Panc1 (cell line): Measurements from ENCODE around the gene NACAD. TPM values are rescaled to one million over a fixed set of nuclear protein-coding genes. Genes with fewer than 3 reads are reported as not detected.

Experiments used
- ATAC-seq: fragments of 200-7000 bp; cut with Tn5 transposase; 2 replicates; pipeline ENCODE4 v1.9.1; 2020; ENCODE audit warnings: mild to moderate bottlenecking, moderate library complexity
- BruUV-seq: library from RNA; stranded (reverse); fragments of 400-500 nt; replicated peaks from 2 replicates; lab custom pipeline; 2021; lab: Mats Ljungman, UMichigan
- CTCF ChIA-PET: fragments of 300-600 bp; sonication (Branson Sonifier 250); formaldehyde crosslinking; loops from one replicate; lab custom pipeline; 2022; ENCODE audit warnings: antibody characterized with exemption; lab: Charles Lee
- POLR2A ChIA-PET: fragments of 300-600 bp; sonication (Branson Sonifier 250); formaldehyde crosslinking; loops from one replicate; lab custom pipeline; 2022; ENCODE audit warnings: antibody characterized with exemption; lab: Charles Lee
- DNase-seq: peaks from one replicate; pipeline ENCODE4 v3.0.0-alpha.2; 2010; ENCODE audit warnings: low read depth, low spot score
- H3K27ac ChIP-seq: 2 replicates; pipeline ENCODE4 v1.5.1; 2011; ENCODE audit warnings: mild to moderate bottlenecking, low read length, inconsistent platforms
- H3K27me3 ChIP-seq: fragments of 200-500 bp; sonication (Bioruptor generic); 2 replicates; pipeline ENCODE4 v1.6.0; 2014; ENCODE audit warnings: low read length, inconsistent platforms; ENCODE audit not compliant: control insufficient read depth, insufficient read depth
- H3K36me3 ChIP-seq: fragments of 200-500 bp; sonication (Bioruptor generic); 2 replicates; pipeline ENCODE4 v1.5.1; 2014; ENCODE audit warnings: inconsistent platforms, mild to moderate bottlenecking, low read length, moderate library complexity; ENCODE audit not compliant: control insufficient read depth, insufficient read depth
- H3K4me1 ChIP-seq: 2 replicates; pipeline ENCODE4 v1.5.1; 2011; ENCODE audit warnings: inconsistent platforms, mild to moderate bottlenecking, low read length, moderate library complexity; ENCODE audit not compliant: control insufficient read depth, insufficient read depth
- H3K4me3 ChIP-seq, 2 experiments: 2 replicates each; pipeline ENCODE4 v1.5.1; 2011 to 2012; ENCODE audit warnings: low read depth in 2 of 2, low read length in 2 of 2, mild to moderate bottlenecking in 2 of 2, inconsistent platforms in 1 of 2, moderate library complexity in 1 of 2
- H3K9me3 ChIP-seq: fragments of 200-500 bp; sonication (Bioruptor generic); 2 replicates; pipeline ENCODE4 v1.5.1; 2014; ENCODE audit warnings: low read depth, mild to moderate bottlenecking, inconsistent platforms, low read length, moderate library complexity; ENCODE audit not compliant: control insufficient read depth, insufficient read depth
- POLR2AphosphoS5 ChIP-seq: IDR thresholded peaks from 2 replicates; pipeline ENCODE4 v1.6.1; 2012; ENCODE audit warnings: mild to moderate bottlenecking, low read depth, low read length, moderate library complexity
- SIN3A ChIP-seq: IDR thresholded peaks from 2 replicates; pipeline ENCODE4 v1.6.1; 2012; ENCODE audit warnings: low read depth, mild to moderate bottlenecking, low read length, moderate library complexity, borderline replicate concordance; ENCODE audit not compliant: insufficient read depth
- TCF7L2 ChIP-seq: IDR thresholded peaks from 2 replicates; pipeline ENCODE4 v1.6.1; 2011; ENCODE audit warnings: mild to moderate bottlenecking, low read depth, low read length, inconsistent platforms
- in situ Hi-C: cut with HindIII; loops from 2 replicates; pipeline ENCODE4 v1.10.0; 2016; ENCODE audit warnings: low sequenced_read_pairs, low pct_unique_long_range_greater_than_20kb
- intact Hi-C: fragments of 100-400 bp; cut with micrococcal nuclease; formaldehyde crosslinking; loops from one replicate; pipeline ENCODE4 v1.10.0; 2022; ENCODE audit not compliant: unreplicated experiment
- total RNA-seq: library from RNA; stranded (reverse); gene quantifications from one replicate; pipeline ENCODE4 v1.2.1, GENCODE V29; 2021; ENCODE audit not compliant: unreplicated experiment
- TF ChIP-seq, protein P1 (sequence below): fragments of 450-650 bp; IDR thresholded peaks from 2 replicates; pipeline ENCODE4 v1.5.1; 2017; ENCODE audit warnings: mild to moderate bottlenecking
- TF ChIP-seq, protein P2 (sequence below), 2 experiments: IDR thresholded peaks; 2 replicates each; pipeline ENCODE4 v1.6.1; 2011 to 2012; ENCODE audit warnings: low read depth in 2 of 2, control low read depth in 1 of 2, low read length in 1 of 2, mild to moderate bottlenecking in 1 of 2, moderate library complexity in 1 of 2; ENCODE audit not compliant: insufficient read depth in 1 of 2

Gene NACAD
- total RNA-seq, 1 experiment from 2014 or later = 5.3 TPM

DNA sequence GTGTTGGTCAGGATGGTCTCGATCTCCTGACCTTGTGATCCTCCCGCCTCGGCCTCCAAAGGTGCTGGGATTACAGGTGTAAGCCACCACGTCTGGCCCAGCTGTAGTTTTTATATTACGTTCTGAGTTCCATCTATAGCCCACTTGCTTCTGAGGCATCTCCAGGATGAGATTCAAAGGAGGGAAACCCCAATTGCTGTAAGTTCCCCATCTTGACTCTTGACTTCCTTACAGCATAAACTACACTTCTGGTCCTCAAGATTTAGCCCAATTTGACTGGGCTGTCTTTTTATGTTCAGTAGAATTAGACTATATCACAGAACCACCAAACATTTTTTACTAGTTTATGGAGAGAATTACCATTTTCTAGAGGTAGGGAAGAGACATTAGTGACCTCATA, 44.4 kb downstream of the NACAD start:
- Histone ChIP-seq H3K9me3 (no peaks in the 10 kb centered on the region), H3K4me1 (no peaks in the 10 kb centered on the region), H3K4me3 (no peak overlapping the region), H3K36me3 (peaks cover 5% of the 10 kb centered on the region; the same call in 1 of the 2 replicates), H3K27me3 (no peaks in the 10 kb centered on the region), H3K27ac (no peak overlapping the region)
- TF ChIP-seq SIN3A = no peak
- TF ChIP-seq, protein P1, sequence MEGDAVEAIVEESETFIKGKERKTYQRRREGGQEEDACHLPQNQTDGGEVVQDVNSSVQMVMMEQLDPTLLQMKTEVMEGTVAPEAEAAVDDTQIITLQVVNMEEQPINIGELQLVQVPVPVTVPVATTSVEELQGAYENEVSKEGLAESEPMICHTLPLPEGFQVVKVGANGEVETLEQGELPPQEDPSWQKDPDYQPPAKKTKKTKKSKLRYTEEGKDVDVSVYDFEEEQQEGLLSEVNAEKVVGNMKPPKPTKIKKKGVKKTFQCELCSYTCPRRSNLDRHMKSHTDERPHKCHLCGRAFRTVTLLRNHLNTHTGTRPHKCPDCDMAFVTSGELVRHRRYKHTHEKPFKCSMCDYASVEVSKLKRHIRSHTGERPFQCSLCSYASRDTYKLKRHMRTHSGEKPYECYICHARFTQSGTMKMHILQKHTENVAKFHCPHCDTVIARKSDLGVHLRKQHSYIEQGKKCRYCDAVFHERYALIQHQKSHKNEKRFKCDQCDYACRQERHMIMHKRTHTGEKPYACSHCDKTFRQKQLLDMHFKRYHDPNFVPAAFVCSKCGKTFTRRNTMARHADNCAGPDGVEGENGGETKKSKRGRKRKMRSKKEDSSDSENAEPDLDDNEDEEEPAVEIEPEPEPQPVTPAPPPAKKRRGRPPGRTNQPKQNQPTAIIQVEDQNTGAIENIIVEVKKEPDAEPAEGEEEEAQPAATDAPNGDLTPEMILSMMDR = no peak
- TF ChIP-seq POLR2AphosphoS5 = no peak
- TF ChIP-seq, protein P2, sequence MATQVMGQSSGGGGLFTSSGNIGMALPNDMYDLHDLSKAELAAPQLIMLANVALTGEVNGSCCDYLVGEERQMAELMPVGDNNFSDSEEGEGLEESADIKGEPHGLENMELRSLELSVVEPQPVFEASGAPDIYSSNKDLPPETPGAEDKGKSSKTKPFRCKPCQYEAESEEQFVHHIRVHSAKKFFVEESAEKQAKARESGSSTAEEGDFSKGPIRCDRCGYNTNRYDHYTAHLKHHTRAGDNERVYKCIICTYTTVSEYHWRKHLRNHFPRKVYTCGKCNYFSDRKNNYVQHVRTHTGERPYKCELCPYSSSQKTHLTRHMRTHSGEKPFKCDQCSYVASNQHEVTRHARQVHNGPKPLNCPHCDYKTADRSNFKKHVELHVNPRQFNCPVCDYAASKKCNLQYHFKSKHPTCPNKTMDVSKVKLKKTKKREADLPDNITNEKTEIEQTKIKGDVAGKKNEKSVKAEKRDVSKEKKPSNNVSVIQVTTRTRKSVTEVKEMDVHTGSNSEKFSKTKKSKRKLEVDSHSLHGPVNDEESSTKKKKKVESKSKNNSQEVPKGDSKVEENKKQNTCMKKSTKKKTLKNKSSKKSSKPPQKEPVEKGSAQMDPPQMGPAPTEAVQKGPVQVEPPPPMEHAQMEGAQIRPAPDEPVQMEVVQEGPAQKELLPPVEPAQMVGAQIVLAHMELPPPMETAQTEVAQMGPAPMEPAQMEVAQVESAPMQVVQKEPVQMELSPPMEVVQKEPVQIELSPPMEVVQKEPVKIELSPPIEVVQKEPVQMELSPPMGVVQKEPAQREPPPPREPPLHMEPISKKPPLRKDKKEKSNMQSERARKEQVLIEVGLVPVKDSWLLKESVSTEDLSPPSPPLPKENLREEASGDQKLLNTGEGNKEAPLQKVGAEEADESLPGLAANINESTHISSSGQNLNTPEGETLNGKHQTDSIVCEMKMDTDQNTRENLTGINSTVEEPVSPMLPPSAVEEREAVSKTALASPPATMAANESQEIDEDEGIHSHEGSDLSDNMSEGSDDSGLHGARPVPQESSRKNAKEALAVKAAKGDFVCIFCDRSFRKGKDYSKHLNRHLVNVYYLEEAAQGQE (IDR thresholded peaks at IDR 0.05; ENCODE audit: insufficient read depth in 1 of 2, low read depth in 2 of 2, low read length in 1 of 2) = no peak
- TF ChIP-seq TCF7L2 = no peak
- POLR2A ChIA-PET = no interaction called here
- CTCF ChIA-PET = no interaction called here
- intact Hi-C loops (no loop called here), in situ Hi-C loops (no loop called here)
- BruUV-seq = no TSS peak
- DNase-seq (no peak), ATAC-seq (no peak)

DNA sequence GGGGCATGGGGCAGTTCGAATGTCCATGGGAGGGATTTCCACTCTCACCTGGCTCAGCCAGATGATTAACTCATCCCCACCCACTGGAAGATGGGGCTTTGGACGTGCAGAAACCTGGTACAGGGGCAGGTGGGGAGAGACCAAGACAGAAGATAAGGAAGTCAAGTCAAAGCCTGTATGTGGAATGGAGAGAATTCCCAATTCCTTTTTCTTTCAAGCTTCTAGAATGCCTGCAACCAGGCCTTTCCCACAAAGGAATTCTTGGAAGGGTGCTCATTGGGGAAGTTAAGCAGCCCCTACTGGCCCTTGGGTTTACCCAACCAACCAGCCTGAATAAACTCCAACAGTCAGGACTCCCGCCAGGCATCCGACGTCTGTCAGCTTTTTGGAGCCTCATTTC, 49.7 kb downstream of the NACAD start:
- Histone ChIP-seq H3K4me3 (no peak overlapping the region), H3K4me1 (no peaks in the 10 kb centered on the region), H3K9me3 (no peaks in the 10 kb centered on the region), H3K27me3 (no peaks in the 10 kb centered on the region), H3K36me3 (peaks cover 6% of the 10 kb centered on the region; the same call in 1 of the 2 replicates), H3K27ac (no peak overlapping the region)
- DNase-seq = no peak
- ChIA-PET POLR2A (no interaction called here), CTCF (no interaction called here)
- intact Hi-C loops = loop anchor here (10.0 kb wide), 1 partner anchor 1386 kb away; no protein-coding TSS in a partner anchor
- TF ChIP-seq SIN3A = no peak
- TF ChIP-seq, protein P1 = no peak
- in situ Hi-C loops = no loop called here
- TSS peak; percentile 22 for BruUV-seq
- ATAC-seq = no peak
